Astrocyte of the cerebellum (primary cell): ENCODE data around the gene SPON1.

Experiments used
- DNase-seq: peaks from one replicate; pipeline ENCODE4 v3.0.0-alpha.2; 2011; ENCODE audit warnings: low read depth
- H3K4me3 ChIP-seq: 2 replicates; pipeline ENCODE4 v1.5.1; 2011; ENCODE audit warnings: mild to moderate bottlenecking, low read depth, low read length, moderate library complexity
- CTCF ChIP-seq: IDR thresholded peaks from 2 replicates; pipeline ENCODE4 v1.5.1; 2012; ENCODE audit warnings: low read length, low read depth, moderate library complexity, mild to moderate bottlenecking; ENCODE audit errors: missing control alignments
- in situ Hi-C: cut with HindIII; loops from 2 replicates; pipeline ENCODE4 v1.10.0; 2017; ENCODE audit warnings: low sequenced_read_pairs

SPON1 gene

GRCh38 chr11:14223636-14224288 lies 261.2 kb downstream of the SPON1 start:
- no peak for DNase-seq
- in situ Hi-C loops = loop anchor here (10.0 kb wide), 1 partner anchor 269 kb away; no protein-coding TSS in a partner anchor
- TF ChIP-seq CTCF = no peak
- H3K4me3 ChIP-seq = no peak overlapping the region

GRCh38 chr11:14224395-14224794 lies 261.9 kb downstream of the SPON1 start:
- H3K4me3 ChIP-seq = no peak overlapping the region
- in situ Hi-C loops = loop anchor here (10.0 kb wide), 1 partner anchor 270 kb away; no protein-coding TSS in a partner anchor
- DNase-seq = no peak
- TF ChIP-seq CTCF = no peak

- H3K4me3 ChIP-seq = no peak overlapping the region
- no peak for TF ChIP-seq CTCF
- DNase-seq = no peak
- in situ Hi-C loops = loop anchor here (10.0 kb wide), 1 partner anchor 271 kb away; no protein-coding TSS in a partner anchor
Observed at GRCh38 chr11:14225666-14226065, 263.1 kb downstream of the SPON1 start.

- no peak overlapping the region for H3K4me3 ChIP-seq
- in situ Hi-C loops = loop anchor here (10.0 kb wide), 1 partner anchor 274 kb away; no protein-coding TSS in a partner anchor
- DNase-seq = no peak
- TF ChIP-seq CTCF = no peak
Observed at GRCh38 chr11:14228356-14228755, 265.8 kb downstream of the SPON1 start.

- no peak for TF ChIP-seq CTCF
- DNase-seq = no peak
- in situ Hi-C loops = loop anchor here (10.0 kb wide), 1 partner anchor 275 kb away; no protein-coding TSS in a partner anchor
- H3K4me3 ChIP-seq = no peak overlapping the region
Observed at GRCh38 chr11:14229472-14229871, 266.9 kb downstream of the SPON1 start.

- no peak overlapping the region for H3K4me3 ChIP-seq
- TF ChIP-seq CTCF = no peak
- DNase-seq = no peak
- in situ Hi-C loops = no loop called here
Observed at GRCh38 chr11:14230407-14230806, 267.9 kb downstream of the SPON1 start.
